GM12892 (cell line): ENCODE results near the gene ANKFN1. TPM values are rescaled to one million over a fixed set of nuclear protein-coding genes. Genes with fewer than 3 reads are reported as not detected.

Experiments used
- DNase-seq: peaks from one replicate; pipeline ENCODE4 v3.0.0; 2011; ENCODE audit not compliant: insufficient read length
- FAIRE-seq: peaks from 2 replicates; lab custom pipeline; 2011; peaks lifted over from hg19 to GRCh38; lab: Jason Lieb, UNC
- POLR2A ChIP-seq: IDR thresholded peaks from 2 replicates; pipeline ENCODE4 v1.6.1; 2011; ENCODE audit warnings: low read depth, low read length, control low read depth
- POLR2AphosphoS5 ChIP-seq: IDR thresholded peaks from 2 replicates; pipeline ENCODE4 v1.6.1; 2011; ENCODE audit warnings: low read depth, low read length, control low read depth
- TAF1 ChIP-seq: IDR thresholded peaks from 2 replicates; pipeline ENCODE4 v1.6.1; 2011; ENCODE audit warnings: low read depth, mild to moderate bottlenecking, control low read depth, low read length, borderline replicate concordance
- polyA plus RNA-seq: library from polyadenylated mRNA; unstranded; fragments of >200 nt; gene quantifications from one replicate; pipeline ENCODE4 v1.2.1, GENCODE V29; 2012; ENCODE audit warnings: missing spikeins, inconsistent platforms; ENCODE audit not compliant: missing spikeins

ANKFN1 gene
- 0.17 TPM for polyA plus RNA-seq

GRCh38 chr17:56152874-56153602 is at the start of gene ANKFN1:
Gene ANKFN1, plus strand, starts transcription at chr17:56153475. Its CDS starts 59,193 bp downstream, at chr17:56212668.
- FAIRE-seq (no peak), DNase-seq (no peak)
- TF ChIP-seq TAF1, result no peak
- TF ChIP-seq POLR2AphosphoS5, result no peak
- TF ChIP-seq POLR2A, result no peak

GRCh38 chr17:56108811-56109284 is 44.4 kb upstream of the ANKFN1 start:
- no peak for TF ChIP-seq TAF1
- no peak for TF ChIP-seq POLR2AphosphoS5
- TF ChIP-seq POLR2A, result no peak
- FAIRE-seq (no peak), DNase-seq (no peak)

- no peak for FAIRE-seq
- TF ChIP-seq POLR2AphosphoS5 (no peak), POLR2A (no peak), TAF1 (no peak)
- DNase-seq, result no peak
Measured at GRCh38 chr17:56109836-56110235, 43.4 kb upstream of the ANKFN1 start.

- TF ChIP-seq POLR2A (no peak), TAF1 (no peak), POLR2AphosphoS5 (no peak)
- no peak for FAIRE-seq
Measured at GRCh38 chr17:56110463-56111135, 42.7 kb upstream of the ANKFN1 start.

GRCh38 chr17:56111706-56112485 is 41.4 kb upstream of the ANKFN1 start:
- TF ChIP-seq POLR2AphosphoS5 (no peak), TAF1 (no peak), POLR2A (no peak)
- no peak for FAIRE-seq
- DNase-seq, result no peak

More at GRCh38 chr17:56110463-56111135, 42.7 kb upstream of the ANKFN1 start:
- no peak for DNase-seq

GRCh38 chr17:56113486-56113885 is 39.8 kb upstream of the ANKFN1 start:
- no peak for DNase-seq
- FAIRE-seq, result no peak

GRCh38 chr17:56114469-56114868 is 38.8 kb upstream of the ANKFN1 start:
- TF ChIP-seq POLR2A (no peak), TAF1 (no peak), POLR2AphosphoS5 (no peak)
- DNase-seq (no peak), FAIRE-seq (no peak)

More at GRCh38 chr17:56113486-56113885, 39.8 kb upstream of the ANKFN1 start:
- TF ChIP-seq POLR2AphosphoS5, result no peak
- no peak for TF ChIP-seq TAF1
- TF ChIP-seq POLR2A, result no peak

GRCh38 chr17:56119191-56119590 is 34.1 kb upstream of the ANKFN1 start:
- TF ChIP-seq POLR2AphosphoS5 (no peak), TAF1 (no peak), POLR2A (no peak)
- DNase-seq, result no peak
- FAIRE-seq, result no peak

- DNase-seq (no peak), FAIRE-seq (no peak)
- no peak for TF ChIP-seq POLR2AphosphoS5
- no peak for TF ChIP-seq POLR2A
- TF ChIP-seq TAF1, result no peak
Measured at GRCh38 chr17:56119936-56120335, 33.3 kb upstream of the ANKFN1 start.

GRCh38 chr17:56121191-56122051 is 31.9 kb upstream of the ANKFN1 start:
- no peak for FAIRE-seq

More at GRCh38 chr17:56121191-56122051, 31.9 kb upstream of the ANKFN1 start:
- no peak for TF ChIP-seq POLR2AphosphoS5
- no peak for TF ChIP-seq TAF1
- TF ChIP-seq POLR2A, result no peak
- no peak for DNase-seq
